Measurements from ENCODE around the gene ULK2.
A peak's percentile ranks its signal among the peaks of the same experiment; 100 is the strongest.
"Not testable (repeated sequence)": the region's sequence is repeated elsewhere in the genome, so short reads cannot be mapped to it uniquely, and the experiment has no call there.

ULK2 gene

DNA sequence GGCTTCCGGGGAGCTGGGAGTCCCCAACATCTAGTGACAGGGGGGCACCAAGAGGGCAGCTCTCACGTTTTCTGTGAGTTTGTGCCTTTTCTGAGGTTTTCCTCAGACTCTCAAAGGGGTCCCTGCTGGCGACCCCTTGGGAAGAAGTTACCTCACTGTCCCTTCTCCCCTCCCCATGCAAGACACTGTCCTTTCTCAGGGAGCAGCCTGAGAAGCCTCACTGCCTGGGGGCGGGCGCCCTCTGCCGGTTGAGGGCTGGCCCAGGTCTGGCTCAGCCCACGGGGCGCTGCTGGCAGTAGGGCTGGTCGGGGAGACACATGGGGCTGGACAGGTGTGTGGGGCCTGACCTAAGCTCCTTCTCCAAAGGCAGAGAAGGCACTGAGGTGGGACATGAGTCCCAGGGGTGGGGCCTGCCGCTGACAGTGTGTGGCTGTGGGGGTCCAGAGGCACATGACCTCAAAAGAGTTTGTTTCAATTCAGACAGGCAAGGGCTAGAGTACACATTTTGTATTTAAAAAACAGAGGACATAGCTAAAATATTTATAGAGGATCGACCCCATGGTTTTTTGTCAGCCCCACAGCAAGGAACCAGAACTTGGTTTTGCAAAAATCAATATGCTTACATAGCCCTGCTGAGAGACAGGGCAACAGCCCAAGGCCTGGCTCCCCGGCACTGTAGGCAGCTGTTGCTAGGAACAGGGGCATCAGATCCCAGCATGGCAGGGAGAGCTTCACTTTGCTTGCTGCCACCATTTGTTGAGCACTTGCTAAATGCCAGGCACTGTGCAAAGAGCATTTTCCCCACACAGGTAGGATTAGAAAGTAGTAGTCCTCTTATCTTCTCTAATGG lies 101.1 kb downstream of the ULK2 start:
- peak; percentile 35 for DNase-seq

DNA sequence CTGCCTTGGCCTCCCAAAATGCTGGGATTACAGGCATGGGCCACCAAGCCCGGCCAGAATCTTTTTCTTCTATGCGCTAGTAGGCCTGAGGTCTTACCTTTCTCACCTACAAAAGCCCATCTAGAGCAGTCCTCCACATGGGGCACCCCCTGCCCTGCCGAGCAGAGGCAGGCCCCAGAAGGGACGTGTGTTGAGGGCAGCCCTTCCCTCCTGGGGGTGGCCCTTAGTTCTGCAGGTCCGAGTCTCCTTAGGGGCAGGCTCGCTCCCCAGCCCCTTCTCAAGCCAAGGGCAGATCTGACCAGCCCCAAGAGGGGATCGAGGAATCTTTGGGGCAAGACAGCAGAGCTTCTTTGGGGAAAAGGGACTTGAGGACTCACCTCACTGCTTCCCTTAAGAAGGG lies 101.7 kb downstream of the ULK2 start:
- DNase-seq, result no peak

DNA sequence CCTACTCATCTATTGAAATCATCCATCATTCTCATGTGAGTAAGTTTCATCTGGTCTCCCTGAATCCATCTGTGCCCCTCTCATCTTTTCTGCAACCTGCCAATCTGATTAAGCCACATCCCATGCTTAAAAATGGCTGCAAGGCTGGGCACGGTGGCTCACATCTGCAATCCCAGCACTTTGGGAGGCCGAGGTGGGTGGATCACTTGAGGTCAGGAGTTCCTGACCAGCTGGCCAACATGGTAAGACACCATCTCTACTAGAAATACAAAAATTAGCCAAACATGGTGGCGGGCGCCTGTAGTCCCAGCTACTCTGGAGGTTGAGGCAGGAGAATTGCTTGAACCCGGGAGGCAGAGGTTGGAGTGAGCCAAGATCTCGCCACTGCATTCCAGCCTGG lies 103.7 kb downstream of the ULK2 start:
- DNase-seq, result not testable (repeated sequence)

DNA sequence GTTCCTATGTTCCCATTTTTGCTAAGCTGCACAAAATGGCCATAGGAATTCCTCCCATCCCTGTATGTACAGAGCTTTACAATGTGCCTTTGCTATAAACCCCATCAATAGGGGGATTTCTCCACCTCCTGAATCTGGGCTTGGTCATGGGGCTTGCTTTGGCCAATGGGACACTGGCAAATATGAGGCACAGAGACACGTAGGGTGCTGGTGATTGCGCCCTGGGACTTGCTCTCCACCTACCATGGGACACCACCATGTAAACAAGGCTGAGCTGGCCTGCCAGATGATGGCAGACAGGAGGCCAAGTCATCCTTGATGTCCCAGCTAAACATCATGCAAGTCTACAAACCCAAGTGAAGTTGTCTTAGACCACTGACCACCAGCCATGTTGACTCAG lies 104.3 kb downstream of the ULK2 start:
- DNase-seq, result no peak

DNA sequence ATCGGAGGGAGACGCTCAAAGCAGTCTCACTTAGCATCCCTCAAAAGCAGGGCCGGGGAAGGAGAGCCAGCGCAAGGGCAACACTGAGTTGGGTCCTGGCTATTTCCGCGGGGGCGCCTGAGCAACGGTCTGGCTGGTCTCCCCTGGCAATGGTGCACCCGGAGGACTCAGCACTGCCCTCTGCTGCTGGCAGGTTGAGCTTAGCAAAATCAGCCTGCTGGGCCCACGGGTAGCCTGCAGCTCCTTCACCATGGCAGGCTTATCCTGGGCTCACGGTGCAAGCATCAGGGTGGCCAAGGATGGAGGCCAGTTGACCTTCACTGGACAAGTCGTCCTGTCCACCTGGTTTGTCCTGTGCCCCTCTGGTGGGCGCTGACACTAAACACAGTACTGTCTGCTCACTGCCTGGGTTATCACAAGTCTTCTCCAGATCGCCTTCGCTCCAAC lies 105.2 kb downstream of the ULK2 start:
- peak; percentile 55 for DNase-seq

DNA sequence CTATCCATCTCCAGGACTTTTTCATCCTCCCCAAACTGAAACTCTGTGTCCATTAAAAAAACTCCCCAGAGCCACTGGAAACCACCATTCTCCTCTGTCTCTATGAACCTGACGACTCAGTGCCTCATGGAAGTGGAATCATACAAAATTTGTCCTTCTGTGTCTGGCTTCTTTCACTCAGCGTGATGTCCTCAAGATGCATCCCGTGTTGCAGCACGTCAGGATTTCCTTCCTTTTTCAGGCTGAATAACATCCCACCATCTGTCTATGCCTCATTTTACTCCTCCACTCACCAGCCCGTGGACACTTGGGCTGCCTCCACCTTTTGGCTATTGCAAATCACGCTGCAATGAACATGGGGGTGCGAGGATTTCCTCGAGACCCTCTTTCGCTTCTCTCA lies 107.0 kb downstream of the ULK2 start:
- DNase-seq, result no peak

DNA sequence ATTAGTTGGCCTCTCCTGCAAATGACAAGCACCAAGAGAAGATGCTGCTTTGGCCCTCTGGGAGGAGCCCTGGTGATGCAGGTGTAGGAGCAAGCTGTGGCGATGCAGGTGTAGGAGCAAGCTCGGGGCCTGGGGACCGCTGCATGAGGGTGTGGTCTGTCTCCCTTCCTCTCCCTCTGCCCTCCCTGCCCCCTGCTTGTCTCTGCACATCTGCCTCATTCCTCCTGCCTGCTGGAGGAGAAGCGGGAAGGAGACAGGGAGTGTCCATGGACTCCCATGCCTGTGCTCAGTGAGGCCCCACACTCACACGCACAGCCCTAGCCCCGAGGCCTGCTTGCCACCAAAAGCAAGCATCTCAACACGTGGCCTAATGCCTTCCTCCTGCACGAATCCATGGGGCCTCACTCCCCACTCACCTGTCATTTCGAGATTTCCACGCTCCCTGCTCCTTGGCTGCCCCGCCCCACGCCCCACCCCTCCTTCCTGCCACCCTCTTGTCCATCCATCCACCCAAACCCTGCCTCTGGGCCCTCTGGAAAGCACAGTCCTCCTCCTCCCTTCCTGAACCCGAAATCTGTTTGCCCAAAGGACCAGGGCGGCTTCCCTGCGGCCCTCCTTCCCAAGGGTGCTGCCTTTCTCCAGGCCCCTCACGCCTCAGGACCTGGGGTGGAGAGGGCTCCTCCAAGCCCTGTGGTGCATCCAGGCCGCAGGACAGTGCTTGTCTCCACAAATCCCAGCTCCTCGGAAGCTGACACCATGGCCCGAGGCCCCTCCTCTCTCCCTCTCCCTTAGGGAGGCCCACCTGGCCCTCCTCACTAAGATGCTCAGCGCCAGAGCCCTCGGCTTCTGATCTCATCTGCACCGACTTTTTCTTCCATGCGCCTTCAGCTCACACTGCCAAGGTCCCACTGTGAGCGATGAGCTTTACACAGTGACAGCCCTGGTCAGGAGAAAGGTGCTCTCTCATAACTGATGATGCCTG lies 107.9 kb downstream of the ULK2 start:
- DNase-seq, result no peak

DNA sequence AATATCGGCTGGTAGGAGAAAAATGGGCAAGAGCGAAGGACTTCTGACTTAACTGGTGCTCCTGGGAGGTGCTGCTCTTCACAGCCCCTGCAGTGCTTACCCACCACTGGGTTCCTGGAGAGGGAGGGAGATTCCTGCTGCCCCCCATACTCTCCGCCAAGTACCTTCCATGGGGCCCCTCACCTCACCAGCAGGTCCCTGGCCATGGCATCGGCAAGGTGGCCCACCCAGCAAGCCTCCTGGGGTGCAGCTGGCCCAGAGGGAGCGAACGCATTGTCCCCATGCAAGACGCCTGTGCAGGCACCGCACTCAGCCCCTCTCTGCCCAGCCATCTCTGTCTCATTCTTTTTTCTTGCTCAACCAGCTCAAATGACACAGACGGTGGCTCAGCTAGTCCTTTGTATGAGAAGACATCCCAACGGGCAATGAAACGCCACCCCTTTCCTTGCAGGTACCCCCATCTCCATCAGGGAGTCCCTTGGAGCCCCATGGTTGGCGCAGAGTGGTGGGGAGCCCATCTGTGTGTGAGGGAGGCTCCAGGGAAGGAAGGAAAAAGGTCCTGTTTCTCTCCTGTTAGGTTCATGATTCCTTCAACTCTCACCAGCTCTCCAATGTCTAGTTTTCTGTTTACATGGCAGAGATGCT lies 110.1 kb downstream of the ULK2 start:
- no peak for DNase-seq

DNA sequence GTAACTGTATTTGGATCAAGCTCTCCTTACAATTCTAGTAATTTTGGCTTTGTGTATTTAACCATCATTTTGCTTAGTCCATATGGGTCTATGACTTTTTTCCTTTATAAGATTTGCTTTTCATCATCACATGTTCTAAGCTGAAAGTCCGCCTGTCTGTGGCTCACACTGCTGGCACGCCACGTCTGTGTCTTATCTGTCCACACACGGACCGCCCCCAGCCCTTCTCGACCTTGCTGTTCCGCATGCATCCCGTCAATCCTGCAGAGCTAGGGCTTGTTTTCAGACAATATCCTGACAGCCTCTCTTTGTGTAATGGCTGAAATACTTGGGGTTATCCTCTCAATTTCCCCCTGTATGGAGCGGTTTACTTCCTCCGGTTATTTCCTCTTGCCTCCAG lies 111.2 kb downstream of the ULK2 start:
- DNase-seq, result no peak

DNA sequence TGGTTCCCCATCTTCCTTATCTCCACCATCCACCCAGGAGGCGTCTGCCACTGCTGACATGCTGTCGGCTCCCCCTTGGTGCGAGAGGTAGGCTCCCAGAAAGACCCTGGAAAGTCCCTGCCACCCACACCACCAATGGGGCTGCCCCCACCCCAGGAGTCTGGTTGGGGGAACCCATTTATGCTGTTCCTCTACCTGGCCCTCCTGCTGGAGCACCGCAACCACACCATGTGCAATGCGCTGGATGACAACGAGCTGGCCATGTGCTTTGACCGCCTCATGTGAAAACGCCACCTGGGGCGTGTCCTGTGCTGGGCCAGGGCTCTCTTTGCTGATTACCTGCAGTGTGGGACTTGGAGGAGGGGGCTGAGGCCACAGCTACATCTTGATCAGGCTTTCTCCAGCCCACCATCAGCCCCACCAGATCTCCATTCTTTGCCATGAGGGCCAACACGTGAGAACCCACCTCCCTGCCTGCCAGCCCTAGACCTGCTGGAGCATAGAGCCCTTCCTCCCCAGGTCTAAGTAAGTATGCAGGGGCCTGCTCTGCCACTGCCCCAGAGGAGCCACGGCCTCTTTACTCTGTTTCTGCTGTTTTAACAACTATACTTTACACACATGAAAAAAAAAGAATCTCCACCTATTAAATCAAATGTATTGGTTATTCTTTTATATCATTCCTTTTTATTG lies 111.8 kb downstream of the ULK2 start:
- no peak for DNase-seq

DNA sequence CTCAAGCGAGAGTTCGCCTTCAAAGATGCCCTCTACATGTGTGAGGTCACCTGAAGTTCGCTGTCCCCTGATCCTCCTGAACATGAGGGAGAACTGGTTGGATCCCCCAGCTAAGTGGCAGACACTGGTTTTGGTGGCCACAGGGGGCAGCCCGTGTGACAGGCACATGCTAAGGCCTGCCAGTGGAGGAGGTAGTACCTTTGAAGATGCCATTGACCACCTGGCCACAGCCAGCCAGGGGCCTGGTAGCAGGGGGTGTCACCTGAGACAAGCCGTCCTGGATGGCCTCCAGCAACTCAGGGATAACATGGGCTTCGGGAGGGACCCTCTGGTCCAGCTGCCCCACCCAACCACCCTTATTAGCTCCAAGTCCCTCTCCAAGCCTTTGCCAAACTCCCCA lies 112.3 kb downstream of the ULK2 start:
- DNase-seq, result no peak

DNA sequence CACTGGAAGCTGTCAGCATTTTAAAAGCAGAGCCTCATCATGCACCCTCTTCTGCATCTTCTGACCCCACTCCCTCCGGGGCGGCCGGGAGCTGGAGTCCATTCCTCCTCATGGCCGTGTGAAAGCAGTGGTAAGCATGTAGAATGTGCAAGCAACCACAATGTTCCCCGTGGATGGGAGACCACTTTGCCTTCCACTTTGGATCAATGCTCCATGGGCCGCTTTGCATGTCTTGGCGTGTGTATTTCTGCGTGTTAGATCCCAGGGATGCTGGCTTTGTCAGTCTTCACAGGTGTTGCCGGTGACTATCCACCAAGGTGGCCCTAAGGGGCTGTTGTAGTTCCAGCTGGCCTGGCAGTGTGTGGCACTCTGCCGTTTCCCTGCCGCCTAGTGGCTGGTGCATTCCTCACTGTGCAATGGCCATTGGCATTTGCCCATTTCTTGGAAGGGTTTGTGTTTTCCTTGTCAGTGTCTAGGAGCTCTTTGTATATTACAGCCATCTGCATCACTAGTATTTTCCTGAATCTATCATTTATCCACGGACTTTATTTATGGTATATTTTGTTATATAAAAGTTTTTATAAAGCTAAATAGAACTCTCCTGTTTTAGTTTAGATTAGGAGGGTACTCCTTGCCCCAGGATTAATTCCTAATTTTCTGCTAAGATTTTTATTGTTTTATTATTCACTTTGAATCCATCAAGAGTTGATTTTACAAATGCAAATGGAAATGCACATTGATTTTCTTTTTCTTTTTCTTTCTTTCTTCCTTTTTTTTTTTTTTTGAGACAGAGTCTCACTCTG lies 113.9 kb downstream of the ULK2 start:
- no peak for DNase-seq

DNA sequence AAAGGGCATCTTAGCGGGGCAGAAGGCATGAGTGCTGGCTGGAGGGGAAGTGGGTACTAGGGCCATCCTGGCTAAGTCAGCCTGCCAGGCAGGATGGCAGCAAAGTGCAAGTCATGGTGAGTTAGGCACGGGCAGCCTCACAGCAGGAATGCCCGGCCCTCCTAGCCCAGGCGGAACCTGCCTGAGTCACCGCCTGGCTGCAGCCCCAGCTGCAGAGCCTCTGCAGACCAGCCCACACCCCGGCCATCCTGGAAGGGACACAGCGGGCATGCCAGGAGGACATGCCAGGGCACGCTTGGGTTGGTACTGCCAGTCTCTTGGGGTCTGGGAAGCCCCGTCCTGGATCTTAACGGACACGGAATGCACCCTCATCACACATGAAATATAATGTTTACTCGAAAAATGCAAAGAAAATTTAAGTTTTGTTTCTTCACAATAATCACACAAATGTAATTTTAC lies 114.7 kb downstream of the ULK2 start:
- DNase-seq, result no peak

DNA sequence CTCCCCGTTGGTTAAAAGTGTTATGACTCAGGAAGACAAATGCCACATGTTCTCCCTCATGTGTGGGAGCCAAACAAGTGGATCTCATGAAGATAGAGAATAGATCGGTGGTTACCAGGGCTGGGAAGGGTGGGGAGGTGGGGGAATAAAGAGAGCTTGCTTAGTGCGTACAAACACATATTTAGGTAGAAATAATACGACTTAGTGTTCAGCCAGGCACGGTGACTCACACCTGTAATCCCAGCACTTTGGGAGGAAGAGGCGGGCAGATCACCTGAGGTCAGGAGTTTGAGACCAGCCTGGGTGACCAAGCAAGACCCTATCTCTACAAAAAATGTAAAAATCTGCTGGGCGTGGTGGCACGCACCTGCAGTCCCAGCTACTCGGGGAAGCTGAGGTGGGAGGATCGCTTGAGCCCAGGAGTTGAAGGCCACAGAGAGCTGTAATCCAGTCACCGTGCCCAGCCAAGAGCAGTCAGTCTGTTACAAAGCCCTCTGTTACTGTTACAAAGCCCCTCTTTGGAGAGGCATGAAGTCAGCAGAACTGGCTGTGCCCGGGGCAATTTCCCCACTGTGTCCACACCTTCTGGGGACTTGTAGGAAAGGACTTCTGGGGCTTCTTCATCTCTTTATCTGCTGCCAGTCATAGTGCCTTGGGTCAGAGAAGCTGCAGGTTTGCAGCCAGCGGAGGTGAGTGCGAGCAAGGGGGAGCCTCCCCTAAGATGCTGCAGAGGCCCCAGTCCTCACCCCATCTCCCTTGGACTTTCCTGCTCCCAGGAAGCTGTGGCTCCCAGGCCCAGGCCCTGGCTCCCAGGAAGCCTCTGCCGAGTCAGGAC lies 115.3 kb downstream of the ULK2 start:
- DNase-seq, result no peak

DNA sequence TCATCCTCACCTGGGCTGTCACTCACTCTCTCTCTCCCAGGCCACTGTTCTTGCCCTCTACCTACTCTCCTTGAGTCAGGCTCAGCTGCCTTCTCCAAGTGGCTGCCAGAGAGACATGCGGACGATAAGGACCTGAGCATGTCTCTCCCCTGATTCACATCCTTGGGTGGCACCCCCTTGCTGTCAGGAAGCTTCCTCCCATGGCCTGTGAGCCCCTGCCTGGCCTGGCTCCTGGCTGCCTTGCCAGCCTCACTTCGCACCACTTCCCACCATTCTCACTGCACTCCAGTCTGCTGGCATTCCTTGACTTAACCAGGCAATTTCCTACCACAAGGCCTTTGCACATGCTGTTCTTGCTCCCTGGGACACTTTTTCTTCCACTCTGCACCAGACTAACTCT lies 116.9 kb downstream of the ULK2 start:
- DNase-seq, result no peak

DNA sequence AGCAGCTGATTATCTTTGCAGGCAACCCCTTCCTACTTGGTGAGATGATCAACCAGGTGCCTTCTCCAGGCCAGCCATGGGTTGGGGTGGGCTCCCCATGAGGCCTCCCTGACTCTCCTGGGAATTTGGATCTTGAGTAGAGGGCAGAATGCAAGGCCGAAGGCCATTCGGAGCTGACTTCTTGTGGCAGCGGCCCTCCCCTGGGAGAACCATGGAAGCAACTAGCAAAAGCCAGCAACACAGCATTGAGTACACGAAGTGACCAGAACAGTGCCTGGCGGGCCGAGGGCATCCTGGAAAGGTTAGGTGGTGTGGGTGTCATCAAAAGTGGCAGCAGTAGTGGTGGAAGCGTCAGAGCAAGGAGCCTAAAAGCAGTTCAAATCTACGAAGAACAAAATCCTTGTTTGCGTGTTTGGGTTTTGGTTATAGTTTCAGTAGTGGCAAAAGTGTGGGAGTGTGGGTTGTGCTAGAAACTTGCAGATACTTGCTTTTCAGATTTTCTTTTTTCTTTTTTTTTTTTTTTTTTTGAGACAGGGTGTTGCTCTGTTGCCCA lies 117.6 kb downstream of the ULK2 start:
- DNase-seq, result no peak

DNA sequence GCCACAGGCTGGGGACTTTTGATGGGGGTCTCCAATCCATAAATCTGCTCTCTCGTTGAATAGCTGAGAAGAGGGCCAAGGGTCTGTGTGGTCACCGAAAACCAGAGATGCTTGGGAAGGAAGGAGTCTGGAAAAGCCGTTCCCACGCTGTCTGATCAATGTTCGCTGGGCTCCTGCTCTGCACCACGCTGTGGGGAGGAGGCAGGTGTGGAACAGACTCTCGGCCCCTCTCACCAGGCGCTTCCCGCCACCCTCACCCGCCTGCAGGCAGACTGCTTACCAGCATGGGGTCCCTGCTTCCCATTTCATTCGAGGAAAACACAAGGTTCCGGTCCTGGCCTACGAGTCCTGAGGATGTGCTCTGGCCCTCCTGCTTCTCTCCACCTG lies 118.9 kb downstream of the ULK2 start:
- DNase-seq, result no peak

DNA sequence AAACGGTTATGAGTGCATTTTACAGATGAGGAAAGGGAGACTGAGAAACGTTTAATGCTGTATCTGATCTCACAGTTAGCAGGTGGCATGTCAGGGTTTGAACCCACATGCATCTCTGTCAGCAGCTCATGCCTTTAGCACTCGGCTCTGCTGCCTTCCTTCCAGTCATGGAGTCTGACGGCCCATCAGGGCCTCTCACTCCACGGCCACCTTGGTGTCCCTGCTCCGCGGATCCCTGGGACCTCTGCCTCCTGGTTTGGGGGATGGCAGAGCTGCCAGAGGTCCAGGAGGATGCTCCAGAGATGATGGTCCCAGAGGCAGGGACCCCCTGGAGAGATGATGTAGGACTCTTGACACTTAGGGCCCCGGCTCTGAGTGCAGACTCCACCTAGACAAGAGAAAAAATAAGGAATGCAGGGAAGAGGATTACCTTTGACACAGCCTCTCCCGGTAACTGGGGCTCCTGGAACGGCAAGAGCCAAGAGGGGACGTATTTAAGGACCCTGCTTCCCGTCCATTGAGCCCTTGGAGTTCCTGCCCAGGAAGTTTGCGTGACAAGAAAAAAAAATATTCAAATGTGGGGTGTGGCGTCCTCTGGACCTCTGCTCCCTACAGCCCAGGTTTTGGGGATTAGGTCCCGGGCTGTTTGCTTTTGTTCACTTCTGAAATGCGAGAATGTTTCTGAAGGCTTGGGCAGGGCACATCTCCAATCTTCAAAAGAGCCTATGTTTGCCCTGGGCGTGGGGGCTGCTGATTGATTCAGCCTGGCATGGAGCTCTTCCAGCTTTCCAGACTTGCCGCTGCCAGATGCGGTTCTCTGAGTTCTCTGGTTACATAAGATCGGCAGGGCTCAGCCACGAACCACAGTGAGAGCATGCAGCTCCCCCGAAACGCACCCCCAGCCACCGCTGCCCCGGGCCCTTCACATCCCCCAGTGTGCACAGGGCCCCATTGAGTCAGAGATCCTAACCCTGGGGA lies 119.6 kb downstream of the ULK2 start, which contains the start of gene ALDH3A1:
Gene ALDH3A1 (minus strand): TSS at position 470 of the 978 bp plus-strand sequence. CDS start 3,169 bp downstream, outside the sequence.
- no peak for DNase-seq

Data from fibroblast of skin of abdomen (primary cell).